ENCODE results near the gene ARHGAP10.

The ARHGAP10 gene

DNA sequence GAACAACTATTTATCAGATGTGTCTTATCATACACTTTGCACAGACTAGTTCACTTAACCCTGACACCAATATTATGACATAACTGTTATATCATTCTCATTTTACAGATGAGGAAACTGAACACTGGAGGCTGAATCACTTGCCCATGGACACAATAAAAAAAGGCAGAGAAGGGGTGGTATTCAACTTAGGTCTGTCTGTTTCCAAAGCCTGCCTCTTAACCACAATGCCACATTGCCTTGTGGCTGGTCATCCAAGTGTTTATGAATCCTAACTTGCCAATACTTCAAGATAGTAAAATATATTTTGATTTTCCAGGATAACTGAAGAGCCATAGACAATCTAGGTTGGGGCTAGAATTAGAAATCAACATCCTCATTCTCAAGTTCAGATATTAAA is 382.5 kb downstream of the ARHGAP10 start:
- TF ChIP-seq, protein P1, sequence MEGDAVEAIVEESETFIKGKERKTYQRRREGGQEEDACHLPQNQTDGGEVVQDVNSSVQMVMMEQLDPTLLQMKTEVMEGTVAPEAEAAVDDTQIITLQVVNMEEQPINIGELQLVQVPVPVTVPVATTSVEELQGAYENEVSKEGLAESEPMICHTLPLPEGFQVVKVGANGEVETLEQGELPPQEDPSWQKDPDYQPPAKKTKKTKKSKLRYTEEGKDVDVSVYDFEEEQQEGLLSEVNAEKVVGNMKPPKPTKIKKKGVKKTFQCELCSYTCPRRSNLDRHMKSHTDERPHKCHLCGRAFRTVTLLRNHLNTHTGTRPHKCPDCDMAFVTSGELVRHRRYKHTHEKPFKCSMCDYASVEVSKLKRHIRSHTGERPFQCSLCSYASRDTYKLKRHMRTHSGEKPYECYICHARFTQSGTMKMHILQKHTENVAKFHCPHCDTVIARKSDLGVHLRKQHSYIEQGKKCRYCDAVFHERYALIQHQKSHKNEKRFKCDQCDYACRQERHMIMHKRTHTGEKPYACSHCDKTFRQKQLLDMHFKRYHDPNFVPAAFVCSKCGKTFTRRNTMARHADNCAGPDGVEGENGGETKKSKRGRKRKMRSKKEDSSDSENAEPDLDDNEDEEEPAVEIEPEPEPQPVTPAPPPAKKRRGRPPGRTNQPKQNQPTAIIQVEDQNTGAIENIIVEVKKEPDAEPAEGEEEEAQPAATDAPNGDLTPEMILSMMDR (IDR thresholded peaks at IDR 0.05) = no peak
- Histone ChIP-seq H3K27me3 (no peaks in the 10 kb centered on the region), H3K4me3 (ENCODE audit: low read depth in 1 of 2, low read length in 1 of 2) (no peak overlapping the region), H3K36me3 (no peaks in the 10 kb centered on the region), H3K27ac (no peak overlapping the region), H3K4me1 (ENCODE audit: control insufficient read depth in 1 of 2, insufficient read depth in 1 of 2, low read depth in 1 of 2, low read length in 1 of 2) (no peaks in the 10 kb centered on the region), H3K9me3 (no peaks in the 10 kb centered on the region)

DNA sequence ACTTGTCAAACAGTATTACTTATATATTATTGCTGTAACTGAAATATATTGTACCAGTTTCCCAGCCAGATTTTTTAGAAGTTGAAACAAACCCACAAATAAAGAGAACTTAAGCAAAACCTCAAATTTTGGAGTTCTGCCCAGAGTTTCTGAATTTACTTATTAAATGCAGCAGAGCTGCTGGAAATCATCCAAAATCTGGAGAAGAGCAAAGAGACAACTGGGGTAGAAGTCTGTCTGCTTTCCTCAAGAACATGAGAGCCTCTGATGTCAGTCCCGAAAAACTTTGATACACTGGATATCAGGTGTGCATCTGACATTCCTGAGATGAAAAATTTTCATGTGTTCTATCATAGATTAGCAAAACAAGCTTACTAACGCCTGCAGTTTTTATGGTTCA is 384.4 kb downstream of the ARHGAP10 start:
- Histone ChIP-seq H3K9me3 (no peaks in the 10 kb centered on the region), H3K4me3 (ENCODE audit: low read depth in 1 of 2, low read length in 1 of 2) (no peak overlapping the region), H3K27me3 (no peaks in the 10 kb centered on the region), H3K36me3 (no peaks in the 10 kb centered on the region), H3K27ac (no peak overlapping the region), H3K4me1 (ENCODE audit: control insufficient read depth in 1 of 2, insufficient read depth in 1 of 2, low read depth in 1 of 2, low read length in 1 of 2) (no peaks in the 10 kb centered on the region)
- TF ChIP-seq, protein P1 (IDR thresholded peaks at IDR 0.05) = no peak

DNA sequence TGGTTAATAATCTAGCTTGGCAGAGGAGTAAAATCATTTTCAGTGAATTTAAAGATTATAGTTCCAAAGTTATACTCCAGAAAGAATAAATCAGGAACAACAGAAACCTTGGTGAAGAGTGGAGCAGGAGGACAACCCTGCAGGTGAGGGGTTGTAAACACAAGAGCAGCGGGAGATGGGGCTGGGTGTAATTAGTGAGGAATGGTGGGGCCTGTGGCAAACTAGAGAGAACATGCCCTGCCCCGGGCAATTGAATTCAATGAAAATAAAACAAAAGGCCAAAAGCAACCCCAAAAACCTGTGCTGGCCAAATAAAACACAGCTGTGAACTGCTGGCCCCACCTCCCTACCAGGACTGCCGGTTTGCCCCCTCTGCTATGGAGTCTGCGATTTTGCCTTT is 385.1 kb downstream of the ARHGAP10 start:
- Histone ChIP-seq H3K4me1 (ENCODE audit: control insufficient read depth in 1 of 2, insufficient read depth in 1 of 2, low read depth in 1 of 2, low read length in 1 of 2) (no peaks in the 10 kb centered on the region), H3K36me3 (no peaks in the 10 kb centered on the region), H3K27ac (no peak overlapping the region), H3K27me3 (no peaks in the 10 kb centered on the region), H3K9me3 (no peaks in the 10 kb centered on the region), H3K4me3 (ENCODE audit: low read depth in 1 of 2, low read length in 1 of 2) (no peak overlapping the region)
- TF ChIP-seq, protein P1 (IDR thresholded peaks at IDR 0.05) = no peak

DNA sequence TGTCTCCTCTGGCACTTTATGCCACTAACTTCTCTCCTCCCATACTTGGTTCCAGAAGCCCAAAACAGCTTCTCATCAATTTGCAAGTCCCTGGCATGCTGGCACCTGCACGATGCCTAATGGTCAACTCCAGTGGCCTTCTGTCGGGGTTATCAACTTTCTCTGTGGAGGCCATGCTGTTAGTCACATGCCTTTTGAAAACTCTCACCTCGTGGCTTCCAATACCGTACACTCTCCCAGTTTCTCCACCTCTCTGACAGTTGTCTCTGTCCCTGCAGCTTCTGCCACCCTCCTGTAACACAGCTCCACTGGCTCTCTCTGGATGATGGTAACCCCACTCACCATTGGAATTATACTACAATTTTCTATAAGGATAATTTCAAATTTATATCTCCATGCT is 386.3 kb downstream of the ARHGAP10 start:
- TF ChIP-seq, protein P1 (IDR thresholded peaks at IDR 0.05) = no peak
- H3K27ac ChIP-seq = no peak overlapping the region
- H3K9me3 ChIP-seq = peaks cover 5% of the 10 kb centered on the region

DNA sequence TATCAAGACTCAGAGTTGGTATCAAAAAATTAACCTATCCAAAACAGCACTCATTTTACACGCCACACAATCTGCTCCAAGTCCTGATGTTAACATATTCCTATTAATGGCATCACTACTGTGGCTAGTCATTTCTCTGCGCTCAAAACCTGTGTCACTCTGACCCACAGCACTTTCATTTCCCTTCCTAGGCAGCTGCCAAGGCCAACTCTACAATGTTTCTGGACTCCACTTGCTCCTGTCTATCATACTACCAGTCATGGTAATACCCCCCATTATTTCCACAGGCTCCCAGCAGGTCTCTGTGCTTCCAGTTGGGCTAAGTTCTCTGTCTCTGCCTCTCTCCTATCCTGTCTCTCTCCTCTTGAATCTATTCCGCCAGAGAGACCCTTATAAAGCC is 386.7 kb downstream of the ARHGAP10 start:
- no peak overlapping the region for H3K4me3 ChIP-seq (ENCODE audit: low read depth in 1 of 2, low read length in 1 of 2)
- no peak overlapping the region for H3K27ac ChIP-seq
- no peaks in the 10 kb centered on the region for H3K36me3 ChIP-seq
- H3K27me3 ChIP-seq = no peaks in the 10 kb centered on the region
- TF ChIP-seq, protein P1 (IDR thresholded peaks at IDR 0.05) = no peak
- no peaks in the 10 kb centered on the region for H3K4me1 ChIP-seq (ENCODE audit: control insufficient read depth in 1 of 2, insufficient read depth in 1 of 2, low read depth in 1 of 2, low read length in 1 of 2)
- H3K9me3 ChIP-seq = peaks cover 6% of the 10 kb centered on the region

More for the DNA sequence above, 386.3 kb downstream of the ARHGAP10 start:
- Histone ChIP-seq H3K4me1 (ENCODE audit: control insufficient read depth in 1 of 2, insufficient read depth in 1 of 2, low read depth in 1 of 2, low read length in 1 of 2) (no peaks in the 10 kb centered on the region), H3K27me3 (no peaks in the 10 kb centered on the region), H3K36me3 (no peaks in the 10 kb centered on the region), H3K4me3 (ENCODE audit: low read depth in 1 of 2, low read length in 1 of 2) (no peak overlapping the region)

DNA sequence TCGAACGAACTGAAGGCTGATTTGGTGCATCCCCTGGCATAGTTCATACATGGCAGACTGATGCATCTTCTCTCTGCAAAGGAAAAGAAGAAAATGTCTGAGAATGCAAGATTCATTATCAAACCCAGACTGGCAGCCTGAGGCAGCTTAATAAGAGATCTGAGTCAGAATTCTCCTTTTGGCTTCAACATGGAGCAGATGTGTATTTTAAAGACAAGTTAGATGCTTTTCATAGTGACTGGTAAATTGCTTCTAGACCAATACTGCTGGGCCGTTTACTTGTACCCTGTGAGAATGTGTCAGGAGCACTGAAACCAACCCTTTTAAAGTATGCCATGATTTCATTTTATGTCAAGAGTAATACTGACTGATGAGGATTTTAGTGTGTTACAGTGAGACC is 388.3 kb downstream of the ARHGAP10 start:
- Histone ChIP-seq H3K4me3 (ENCODE audit: low read depth in 1 of 2, low read length in 1 of 2) (no peak overlapping the region), H3K4me1 (ENCODE audit: control insufficient read depth in 1 of 2, insufficient read depth in 1 of 2, low read depth in 1 of 2, low read length in 1 of 2) (no peaks in the 10 kb centered on the region), H3K27ac (no peak overlapping the region), H3K36me3 (no peaks in the 10 kb centered on the region), H3K27me3 (no peaks in the 10 kb centered on the region), H3K9me3 (peaks cover 6% of the 10 kb centered on the region)
- TF ChIP-seq, protein P1 (IDR thresholded peaks at IDR 0.05) = no peak

Measured in neutrophil (primary cell).